ENCODE measurements around the gene SLC33A1.
"Not testable (repeated sequence)": the region's sequence is repeated elsewhere in the genome, so short reads cannot be mapped to it uniquely, and the experiment has no call there.

SLC33A1 gene

GRCh38 chr3:155847993-155848392, 6.2 kb downstream of the SLC33A1 start:
- no peak for FAIRE-seq
- no peak for TF ChIP-seq POLR2A (IDR thresholded peaks at IDR 0.05; ENCODE audit: low read depth, low read length)
- no peak for DNase-seq (ENCODE audit: insufficient read length, low spot score)

DNA sequence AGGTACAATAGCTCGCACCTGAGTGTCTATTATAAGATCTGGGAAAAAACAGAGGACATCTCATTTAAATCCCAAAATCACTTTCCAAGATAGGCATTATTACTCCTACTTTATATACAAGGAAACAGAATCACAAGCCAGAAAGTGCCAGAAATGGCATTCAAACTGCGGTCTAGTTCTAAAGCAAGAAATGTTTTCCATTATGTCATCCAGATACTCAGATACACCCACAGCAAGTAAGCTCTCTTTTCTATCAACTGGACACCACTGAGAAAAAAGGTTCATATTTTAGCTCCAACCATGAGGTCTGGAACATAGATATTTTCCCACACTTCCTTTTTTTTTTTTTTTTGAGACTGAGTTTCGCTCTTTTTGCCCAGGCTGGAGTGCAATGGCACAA, 8.1 kb downstream of the SLC33A1 start:
- FAIRE-seq (no peak), DNase-seq (ENCODE audit: insufficient read length, low spot score) (no peak)
- no peak for TF ChIP-seq POLR2A (IDR thresholded peaks at IDR 0.05; ENCODE audit: low read depth, low read length)

- no peak for DNase-seq (ENCODE audit: insufficient read length, low spot score)
- no peak for TF ChIP-seq POLR2A (IDR thresholded peaks at IDR 0.05; ENCODE audit: low read depth, low read length)
- no peak for FAIRE-seq
Measured at GRCh38 chr3:155843569-155843968, 10.7 kb downstream of the SLC33A1 start.

- TF ChIP-seq POLR2A (IDR thresholded peaks at IDR 0.05; ENCODE audit: low read depth, low read length): no peak
- FAIRE-seq (no peak), DNase-seq (ENCODE audit: insufficient read length, low spot score) (no peak)
Measured at GRCh38 chr3:155835341-155836071, 18.7 kb downstream of the SLC33A1 start.

- peak; percentile 20 for FAIRE-seq
- not testable (repeated sequence) for DNase-seq (ENCODE audit: insufficient read length, low spot score)
Measured at GRCh38 chr3:155828490-155829098, 25.6 kb downstream of the SLC33A1 start.

DNA sequence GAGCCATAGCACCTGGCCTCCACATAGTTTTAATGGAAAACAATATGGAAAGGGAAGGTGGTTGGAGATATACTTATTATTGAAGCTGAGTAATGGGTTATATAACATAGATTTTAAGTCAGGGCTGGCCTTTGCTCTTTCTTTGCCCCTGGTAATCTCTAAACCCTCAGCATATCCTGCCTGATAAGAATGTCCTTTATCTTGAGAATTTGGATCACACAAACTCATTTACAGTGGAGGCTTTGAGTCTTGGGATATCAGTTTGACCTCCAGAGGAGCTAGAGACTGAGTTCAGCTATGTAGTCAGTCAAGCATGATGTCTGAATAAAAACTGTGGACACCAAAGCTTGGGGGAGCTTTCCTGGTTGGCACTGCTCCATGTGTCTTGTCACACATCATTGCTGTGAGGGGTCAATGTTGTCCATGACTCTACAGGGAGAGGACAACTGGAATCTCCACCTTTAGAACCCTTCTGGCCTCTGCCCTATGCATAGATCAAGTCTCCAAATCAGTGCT, 39.1 kb downstream of the SLC33A1 start:
- DNase-seq (ENCODE audit: insufficient read length, low spot score) (no peak), FAIRE-seq (no peak)
- no peak for TF ChIP-seq POLR2A (IDR thresholded peaks at IDR 0.05; ENCODE audit: low read depth, low read length)

DNA sequence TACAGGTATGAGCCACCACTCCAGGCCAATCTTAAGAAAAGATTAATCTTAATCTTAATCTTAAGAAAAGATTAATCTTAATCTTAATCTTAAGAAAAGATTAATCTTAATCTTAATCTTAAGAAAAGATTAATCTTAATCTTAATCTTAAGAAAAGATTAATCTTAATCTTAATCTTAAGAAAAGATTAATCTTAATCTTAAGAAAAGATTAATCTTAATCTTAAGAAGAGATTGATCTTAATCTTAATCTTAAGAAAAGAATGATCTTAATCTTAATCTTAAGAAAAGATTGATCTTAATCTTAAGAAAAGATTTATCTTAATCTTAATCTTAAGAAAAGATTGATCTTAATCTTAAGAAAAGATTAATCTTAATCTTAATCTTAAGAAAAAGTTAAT, 41.0 kb downstream of the SLC33A1 start:
- not testable (repeated sequence) for FAIRE-seq; DNase-seq (ENCODE audit: insufficient read length, low spot score)

DNA sequence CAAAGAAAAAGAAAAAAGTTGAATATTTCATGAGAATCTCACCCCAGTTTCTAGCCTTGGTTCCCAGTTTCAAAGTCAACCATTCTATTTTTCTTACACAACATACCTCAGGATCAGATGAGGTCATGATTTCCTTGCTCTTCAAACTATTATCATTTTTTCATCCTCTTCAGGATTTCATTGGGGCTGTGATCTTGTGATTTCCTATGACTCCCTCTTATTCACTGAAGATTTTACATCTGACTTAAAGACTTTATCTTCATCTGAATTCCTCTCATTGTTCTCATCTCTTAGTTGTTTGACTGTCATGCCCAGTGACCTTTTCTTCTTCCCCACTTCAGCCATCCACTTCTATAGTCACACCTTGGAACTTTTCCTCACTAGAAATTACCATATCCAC, 45.0 kb downstream of the SLC33A1 start:
- no peak for TF ChIP-seq POLR2A (IDR thresholded peaks at IDR 0.05; ENCODE audit: low read depth, low read length)
- DNase-seq (ENCODE audit: insufficient read length, low spot score) (no peak), FAIRE-seq (no peak)

GRCh38 chr3:155807823-155808222, 46.4 kb downstream of the SLC33A1 start:
- TF ChIP-seq POLR2A (IDR thresholded peaks at IDR 0.05; ENCODE audit: low read depth, low read length): no peak
- FAIRE-seq: no peak
- DNase-seq (ENCODE audit: insufficient read length, low spot score): no peak

DNA sequence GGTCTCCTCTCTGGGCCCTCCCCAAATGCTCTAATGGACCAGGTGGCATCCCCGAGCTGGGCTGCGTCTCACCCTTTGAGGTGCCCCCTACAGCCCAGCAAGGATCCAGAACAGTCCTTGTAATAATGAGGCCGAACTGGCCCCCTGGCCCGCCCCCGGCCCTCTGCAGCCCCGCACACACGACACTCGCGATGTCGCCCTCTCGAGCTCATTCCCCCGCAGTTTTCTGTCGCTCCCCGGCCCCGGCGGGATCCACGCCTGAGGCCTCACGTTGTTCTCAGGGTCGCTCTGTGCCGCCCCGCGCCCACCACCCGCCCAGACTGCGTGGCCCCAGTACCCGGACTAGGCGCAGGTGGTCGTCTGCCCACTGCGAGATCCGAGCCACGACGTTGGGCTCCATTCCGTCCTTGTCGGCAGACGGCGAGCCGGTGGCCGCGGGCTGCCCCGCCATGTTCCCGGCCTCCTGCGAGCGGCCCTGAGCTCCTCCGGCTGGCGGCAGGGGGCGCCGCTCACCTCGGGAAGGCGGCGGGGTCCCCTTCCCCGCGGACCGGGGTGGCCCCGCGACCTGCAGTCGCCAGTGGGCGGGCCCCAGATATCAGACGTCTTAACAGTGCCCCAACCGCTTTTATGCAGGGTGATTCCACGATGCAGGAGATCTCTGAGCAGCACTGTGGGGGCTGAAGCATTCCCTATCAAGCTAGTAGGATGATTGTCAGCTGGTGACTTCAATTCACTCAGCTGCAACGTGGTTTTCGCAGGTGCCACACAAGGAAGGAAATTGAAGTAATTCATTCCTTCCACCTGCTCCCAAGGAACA, 48.2 kb downstream of the SLC33A1 start, which contains the start of gene C3orf33:
C3orf33 (minus strand) TSS at position 477 of the 817 bp plus-strand sequence; CDS start at position 451, 26 bp downstream.
- peak; percentile 81 for DNase-seq (ENCODE audit: insufficient read length, low spot score)
- peak; percentile 60 for FAIRE-seq
- TF ChIP-seq POLR2A (IDR thresholded peaks at IDR 0.05; ENCODE audit: low read depth, low read length): peak; percentile 36; the same call in 1 of the 2 replicates

DNA sequence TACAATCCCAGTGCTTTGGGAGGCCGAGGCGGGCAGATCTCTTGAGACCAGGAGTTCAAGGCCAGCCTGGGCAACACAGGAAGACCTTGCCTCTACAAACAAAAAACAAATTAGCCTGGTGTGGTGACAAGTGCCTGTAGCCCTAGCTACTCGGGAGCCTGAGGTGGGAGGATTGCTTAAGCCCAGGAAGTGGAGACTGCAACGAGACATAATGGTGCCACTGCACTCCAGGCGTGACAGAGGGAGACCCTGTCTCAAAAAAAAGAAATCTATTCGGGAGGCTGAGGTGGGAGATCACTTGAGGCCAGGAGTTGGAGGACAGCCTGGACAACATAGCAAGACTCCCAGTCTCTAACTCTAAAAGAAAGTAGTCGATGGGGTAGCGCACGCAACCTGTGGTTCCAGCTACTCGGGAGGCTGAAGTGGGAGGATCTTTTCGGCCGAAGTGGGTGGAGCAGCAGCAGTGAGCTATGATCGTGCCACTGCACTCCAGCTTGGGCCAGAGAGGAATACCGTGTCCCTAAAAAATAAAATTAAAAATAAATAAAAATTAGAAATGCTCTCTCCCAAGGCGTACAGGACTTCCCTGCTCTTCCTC, 48.9 kb downstream of the SLC33A1 start:
- no peak for DNase-seq (ENCODE audit: insufficient read length, low spot score)
- FAIRE-seq: no peak
- no peak for TF ChIP-seq POLR2A (IDR thresholded peaks at IDR 0.05; ENCODE audit: low read depth, low read length)

- no peak for DNase-seq (ENCODE audit: insufficient read length, low spot score)
- no peak for FAIRE-seq
- no peak for TF ChIP-seq POLR2A (IDR thresholded peaks at IDR 0.05; ENCODE audit: low read depth, low read length)
Measured at GRCh38 chr3:155804323-155804722, 49.9 kb downstream of the SLC33A1 start.

GRCh38 chr3:155792532-155792931, 61.7 kb downstream of the SLC33A1 start:
- TF ChIP-seq POLR2A (IDR thresholded peaks at IDR 0.05; ENCODE audit: low read depth, low read length): no peak
- FAIRE-seq: no peak
- no peak for DNase-seq (ENCODE audit: insufficient read length, low spot score)

DNA sequence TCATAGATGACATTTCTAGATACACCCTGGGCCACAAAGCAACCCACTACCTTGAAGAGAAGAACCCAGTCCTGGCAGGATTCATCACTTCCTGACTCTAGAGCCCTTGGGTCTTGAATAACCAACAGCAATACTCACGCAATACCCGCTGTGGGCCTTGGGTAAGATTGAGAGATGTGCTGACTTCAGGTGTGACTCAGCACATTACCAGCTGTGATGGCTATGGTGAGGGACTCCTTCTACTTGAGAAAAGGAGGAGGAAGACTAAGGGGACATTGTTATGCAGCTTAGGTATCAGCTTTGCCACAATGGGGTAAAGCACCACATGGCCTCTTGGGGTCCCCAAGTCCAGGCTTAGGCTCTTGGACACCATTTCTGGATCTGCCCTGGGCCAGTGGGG, 63.0 kb downstream of the SLC33A1 start:
- FAIRE-seq: peak; percentile 20
- DNase-seq (ENCODE audit: insufficient read length, low spot score): no peak
- TF ChIP-seq POLR2A (IDR thresholded peaks at IDR 0.05; ENCODE audit: low read depth, low read length): no peak

All from H54 (cell line).